OCI-LY3 (cell line): ENCODE results near the gene ALKBH2.

Experiments
- H2AFZ ChIP-seq: fragments of 200-600, 300-600 bp; shearing (Covaris generic); 2 replicates; pipeline ENCODE4 v1.6.0; 2014; ENCODE audit warnings: antibody characterized with exemption, low read depth, low read length
- H3K27ac ChIP-seq: fragments of 200-600, 300-600 bp; sonication (generic); 2 replicates; pipeline ENCODE4 v1.5.1; 2014; ENCODE audit warnings: mild to moderate bottlenecking, low read length, moderate library complexity, mixed read lengths
- H3K27me3 ChIP-seq: fragments of 200-600, 300-600 bp; sonication (generic); 2 replicates; pipeline ENCODE4 v1.6.1; 2014; ENCODE audit warnings: low read depth, low read length, mixed read lengths
- H3K36me3 ChIP-seq: fragments of 200-600, 300-600 bp; sonication (generic); replicated peaks from 2 replicates; pipeline ENCODE3; 2014; ENCODE audit warnings: low read depth, low read length, mixed read lengths
- H3K4me1 ChIP-seq: fragments of 300-600, 200-600 bp; sonication (generic); 2 replicates; pipeline ENCODE4 v1.6.1; 2014; ENCODE audit warnings: low read length, mixed read lengths
- H3K4me2 ChIP-seq: fragments of 200-600, 300-600 bp; sonication (generic); 2 replicates; pipeline ENCODE4 v1.6.1; 2014; ENCODE audit warnings: low read length, mixed read lengths
- H3K4me3 ChIP-seq: fragments of 300-600, 200-600 bp; sonication (generic); 2 replicates; pipeline ENCODE4 v1.5.1; 2014; ENCODE audit warnings: antibody characterized with exemption, mild to moderate bottlenecking, low read length, moderate library complexity
- H3K79me2 ChIP-seq: fragments of 300-600, 200-600 bp; shearing (Covaris generic); 2 replicates; pipeline ENCODE4 v1.6.1; 2014; ENCODE audit warnings: mild to moderate bottlenecking, low read length, mixed read lengths
- H3K9ac ChIP-seq: fragments of 300-600, 200-600 bp; shearing (Covaris generic); 2 replicates; pipeline ENCODE4 v1.6.0; 2014; ENCODE audit warnings: mild to moderate bottlenecking, low read length, moderate library complexity
- H3K9me3 ChIP-seq: fragments of 200-600, 300-600 bp; shearing (Covaris generic); 2 replicates; pipeline ENCODE4 v1.6.1; 2014; ENCODE audit warnings: low read length, mixed read lengths; ENCODE audit not compliant: insufficient read depth
- H4K20me1 ChIP-seq: fragments of 200-600, 300-600 bp; sonication (generic); 2 replicates; pipeline ENCODE4 v1.6.1; 2016; ENCODE audit warnings: low read length, mixed read lengths; ENCODE audit not compliant: insufficient read depth
- EZH2phosphoT487 ChIP-seq: fragments of 200-600 bp; shearing (Covaris generic); IDR thresholded peaks from 2 replicates; pipeline ENCODE4 v1.6.1; 2018; ENCODE audit warnings: antibody characterized with exemption, mixed run types, low read depth
- TF ChIP-seq, protein P1 (sequence below): fragments of 200-600, 300-600 bp; sonication (generic); IDR thresholded peaks from 2 replicates; pipeline ENCODE4 v1.5.1; 2014; ENCODE audit warnings: antibody characterized with exemption, low read length, low read depth

The ALKBH2 gene

DNA sequence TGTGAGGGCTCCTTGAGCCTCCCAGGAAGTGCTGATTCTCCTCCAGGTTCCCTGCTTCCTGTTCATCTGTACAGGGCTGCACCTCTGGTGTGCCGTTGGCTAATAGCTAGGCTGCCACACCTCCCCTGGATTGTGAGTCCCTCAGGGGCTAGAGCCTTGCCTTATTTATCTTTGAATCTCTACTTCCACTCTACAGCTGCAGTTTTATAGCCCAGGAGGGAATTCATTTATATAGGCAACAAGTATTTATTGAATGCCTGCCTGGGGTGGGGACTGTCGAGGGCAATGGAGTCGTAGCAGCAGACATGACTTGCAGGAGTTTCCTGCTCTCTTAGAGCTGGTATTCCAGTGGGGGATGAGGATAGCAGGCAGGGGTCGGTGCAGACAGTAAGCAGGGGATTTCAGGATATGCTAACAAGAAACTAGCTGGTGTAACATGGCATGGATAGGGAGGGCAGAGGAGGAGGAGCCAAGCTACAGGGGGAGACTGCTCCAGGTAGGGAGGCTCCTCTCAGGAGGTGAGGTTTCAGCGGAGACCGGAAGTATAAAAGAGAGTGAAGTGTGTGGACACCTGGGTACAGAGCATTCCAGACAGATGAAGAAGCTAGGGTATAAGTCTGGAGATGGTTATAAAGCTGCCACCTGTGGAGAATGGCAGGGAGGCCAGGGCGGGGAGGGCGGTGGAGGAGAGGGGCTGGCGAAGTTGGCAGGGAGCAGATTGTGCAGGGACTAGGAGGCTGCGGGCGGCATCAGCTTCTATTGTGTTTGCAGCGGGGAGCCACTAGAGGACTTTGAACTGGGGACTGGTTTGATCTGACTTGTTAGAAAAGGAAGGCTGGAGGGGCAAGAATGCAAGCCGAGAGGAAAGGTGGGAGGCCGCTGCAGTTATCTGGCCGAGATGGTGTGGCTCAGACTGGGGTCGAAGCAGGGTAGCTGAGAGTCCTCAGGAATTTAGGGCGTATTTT lies 23.7 kb downstream of the ALKBH2 start:
- Histone ChIP-seq H3K27ac (no peak overlapping the region), H4K20me1 (no peaks in the 10 kb centered on the region), H3K4me2 (no peak overlapping the region), H3K79me2 (no peaks in the 10 kb centered on the region), H3K36me3 (peaks cover 2% of the 10 kb centered on the region), H3K9ac (no peak overlapping the region), H3K9me3 (no peaks in the 10 kb centered on the region), H3K27me3 (no peaks in the 10 kb centered on the region), H3K4me3 (no peak overlapping the region), H3K4me1 (no peaks in the 10 kb centered on the region), H2AFZ (no peak overlapping the region)
- TF ChIP-seq EZH2phosphoT487: no peak
- TF ChIP-seq, protein P1, sequence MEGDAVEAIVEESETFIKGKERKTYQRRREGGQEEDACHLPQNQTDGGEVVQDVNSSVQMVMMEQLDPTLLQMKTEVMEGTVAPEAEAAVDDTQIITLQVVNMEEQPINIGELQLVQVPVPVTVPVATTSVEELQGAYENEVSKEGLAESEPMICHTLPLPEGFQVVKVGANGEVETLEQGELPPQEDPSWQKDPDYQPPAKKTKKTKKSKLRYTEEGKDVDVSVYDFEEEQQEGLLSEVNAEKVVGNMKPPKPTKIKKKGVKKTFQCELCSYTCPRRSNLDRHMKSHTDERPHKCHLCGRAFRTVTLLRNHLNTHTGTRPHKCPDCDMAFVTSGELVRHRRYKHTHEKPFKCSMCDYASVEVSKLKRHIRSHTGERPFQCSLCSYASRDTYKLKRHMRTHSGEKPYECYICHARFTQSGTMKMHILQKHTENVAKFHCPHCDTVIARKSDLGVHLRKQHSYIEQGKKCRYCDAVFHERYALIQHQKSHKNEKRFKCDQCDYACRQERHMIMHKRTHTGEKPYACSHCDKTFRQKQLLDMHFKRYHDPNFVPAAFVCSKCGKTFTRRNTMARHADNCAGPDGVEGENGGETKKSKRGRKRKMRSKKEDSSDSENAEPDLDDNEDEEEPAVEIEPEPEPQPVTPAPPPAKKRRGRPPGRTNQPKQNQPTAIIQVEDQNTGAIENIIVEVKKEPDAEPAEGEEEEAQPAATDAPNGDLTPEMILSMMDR: no peak

DNA sequence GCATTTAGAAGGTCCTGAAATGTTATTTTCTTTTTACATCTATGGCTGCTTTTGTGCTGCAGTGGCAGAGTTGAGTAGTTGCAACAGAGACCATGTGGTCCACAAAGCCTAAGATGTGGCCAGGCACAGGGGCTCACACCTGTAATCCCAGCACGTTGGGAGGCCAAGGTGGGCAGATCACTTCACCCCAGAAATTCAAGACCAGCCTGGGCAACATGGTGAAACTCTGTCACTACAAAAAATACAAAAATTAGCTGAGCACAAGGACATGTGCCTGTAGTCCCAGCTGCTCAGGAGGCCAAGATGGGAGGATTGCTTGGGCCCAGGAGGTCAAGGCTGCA lies 27.4 kb downstream of the ALKBH2 start:
- no peak overlapping the region for H3K9ac ChIP-seq
- H3K27ac ChIP-seq: no peak overlapping the region
- H3K27me3 ChIP-seq: no peaks in the 10 kb centered on the region
- H3K4me3 ChIP-seq: no peak overlapping the region
- H3K36me3 ChIP-seq: peaks cover 4% of the 10 kb centered on the region
- no peaks in the 10 kb centered on the region for H3K4me1 ChIP-seq
- no peaks in the 10 kb centered on the region for H3K79me2 ChIP-seq
- no peaks in the 10 kb centered on the region for H4K20me1 ChIP-seq
- no peak overlapping the region for H2AFZ ChIP-seq
- H3K9me3 ChIP-seq: no peaks in the 10 kb centered on the region
- H3K4me2 ChIP-seq: no peak overlapping the region
- TF ChIP-seq EZH2phosphoT487: no peak
- TF ChIP-seq, protein P1: no peak

DNA sequence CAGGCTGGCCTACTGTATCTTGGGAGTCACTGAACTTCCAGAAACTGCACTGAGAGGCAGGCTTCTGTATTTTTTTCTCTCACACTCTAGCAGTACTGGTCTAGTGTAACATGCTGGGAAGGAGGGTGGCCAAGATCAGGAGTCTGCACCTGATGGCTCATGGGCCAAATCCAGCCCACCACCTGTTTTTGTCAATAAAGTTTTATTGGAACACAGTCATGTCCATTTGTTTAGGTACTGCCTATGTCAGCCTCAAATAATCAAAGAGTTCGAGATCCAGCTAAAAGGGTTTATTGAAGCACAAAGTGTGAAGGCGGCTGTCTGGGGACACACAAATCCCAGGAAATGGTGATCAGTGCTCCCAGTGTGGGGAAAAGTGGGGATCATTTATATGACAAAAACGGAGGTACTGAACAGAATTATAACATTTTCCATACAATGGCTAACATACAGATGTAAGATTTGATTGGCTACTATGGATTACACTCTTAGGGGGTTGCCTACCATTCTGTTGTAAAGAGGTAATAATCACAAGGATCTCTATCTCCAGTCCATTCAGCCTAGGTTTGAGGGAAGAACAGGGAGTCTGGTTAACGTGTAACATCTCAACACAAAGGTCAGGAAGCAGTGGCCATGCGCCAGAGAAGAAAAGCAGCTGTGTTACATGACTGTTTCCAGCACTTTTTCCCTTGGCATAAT lies 28.0 kb downstream of the ALKBH2 start:
- Histone ChIP-seq H4K20me1 (no peaks in the 10 kb centered on the region), H2AFZ (no peak overlapping the region), H3K36me3 (peaks cover 4% of the 10 kb centered on the region), H3K27me3 (no peaks in the 10 kb centered on the region), H3K4me2 (no peak overlapping the region), H3K4me3 (no peak overlapping the region), H3K4me1 (no peaks in the 10 kb centered on the region), H3K9me3 (no peaks in the 10 kb centered on the region), H3K27ac (no peak overlapping the region), H3K9ac (no peak overlapping the region), H3K79me2 (no peaks in the 10 kb centered on the region)
- TF ChIP-seq EZH2phosphoT487: no peak
- TF ChIP-seq, protein P1: no peak

DNA sequence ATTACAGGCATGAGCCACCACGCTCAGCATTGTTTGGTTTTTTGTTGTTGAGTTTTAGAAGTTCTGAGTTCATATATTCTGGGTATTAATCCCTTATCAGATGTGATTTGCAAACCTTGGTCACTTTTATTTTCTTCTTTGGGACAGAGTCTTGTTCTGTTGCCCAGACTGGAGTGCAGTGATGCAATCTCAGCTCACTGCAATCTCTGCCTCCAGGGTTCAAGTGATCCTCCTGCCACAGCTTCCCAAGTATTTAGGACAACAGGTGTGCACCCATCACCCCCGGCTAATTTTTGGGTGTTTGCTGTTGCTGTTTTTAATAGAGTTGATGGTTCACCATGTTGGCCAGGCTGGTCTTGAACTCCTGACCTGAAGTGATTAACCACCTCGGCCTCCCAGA lies 29.1 kb downstream of the ALKBH2 start:
- Histone ChIP-seq H3K4me1 (no peaks in the 10 kb centered on the region), H3K4me3 (no peak overlapping the region), H2AFZ (no peak overlapping the region), H3K27me3 (no peaks in the 10 kb centered on the region), H3K9me3 (no peaks in the 10 kb centered on the region), H3K36me3 (peaks cover 4% of the 10 kb centered on the region), H4K20me1 (no peaks in the 10 kb centered on the region), H3K4me2 (no peak overlapping the region), H3K27ac (no peak overlapping the region), H3K79me2 (no peaks in the 10 kb centered on the region), H3K9ac (no peak overlapping the region)
- TF ChIP-seq, protein P1: no peak
- no peak for TF ChIP-seq EZH2phosphoT487
